Right atrium auricular region (tissue), 2 donors: ENCODE data around the gene DHPS. TPM values are rescaled to one million over a fixed set of nuclear protein-coding genes. Genes with fewer than 3 reads are reported as not detected.
"Not testable (repeated sequence)": the region's sequence is repeated elsewhere in the genome, so short reads cannot be mapped to it uniquely, and the experiment has no call there.

Source experiments
- DNase-seq: peaks from one replicate; pipeline ENCODE4 v3.0.0-alpha.2; 2019; ENCODE audit warnings: low spot score
- H3K27ac ChIP-seq, 2 donors: fragments of 200-600 bp; sonication (generic); 1 replicate in 1 of 2; 2 replicates in 1 of 2; pipeline ENCODE4 v1.5.1; 2016 to 2019
- H3K27me3 ChIP-seq, 2 donors: fragments of 200-600 bp; sonication (generic); one replicate each; pipeline versions ENCODE4 v1.5.1 to v1.6.0; 2017 to 2019
- H3K36me3 ChIP-seq: fragments of 200-600 bp; sonication (generic); one replicate; pipeline ENCODE4 v1.5.1; 2016
- H3K4me1 ChIP-seq, 2 donors: fragments of 200-600 bp; sonication (generic); one replicate each; pipeline versions ENCODE4 v1.5.1 to v1.6.0; 2017 to 2019
- H3K4me3 ChIP-seq, 2 donors: fragments of 200-600 bp; sonication (generic); 1 replicate in 1 of 2; 2 replicates in 1 of 2; pipeline ENCODE4 v1.5.1; 2017 to 2019; ENCODE audit warnings: mild to moderate bottlenecking in 1 of 2, moderate library complexity in 1 of 2
- H3K9me3 ChIP-seq, 2 donors: fragments of 200-600 bp; sonication (generic); one replicate each; pipeline ENCODE4 v1.5.1; 2019
- total RNA-seq, 2 donors: library from RNA; depleted of rRNA; stranded (reverse); fragments of >200 nt; gene quantifications; one replicate each; pipeline ENCODE4 v1.1.0, GENCODE V29; 2016
- TF ChIP-seq, protein P1 (sequence below), 2 donors: fragments of 200-600 bp; sonication (generic); IDR thresholded peaks; one replicate each; pipeline ENCODE4 v1.5.1; 2019; ENCODE audit warnings: antibody characterized with exemption in 2 of 2

The DHPS gene
- total RNA-seq, 2 donors from 2014 or later, result 59.8 to 60.1 TPM

DNA sequence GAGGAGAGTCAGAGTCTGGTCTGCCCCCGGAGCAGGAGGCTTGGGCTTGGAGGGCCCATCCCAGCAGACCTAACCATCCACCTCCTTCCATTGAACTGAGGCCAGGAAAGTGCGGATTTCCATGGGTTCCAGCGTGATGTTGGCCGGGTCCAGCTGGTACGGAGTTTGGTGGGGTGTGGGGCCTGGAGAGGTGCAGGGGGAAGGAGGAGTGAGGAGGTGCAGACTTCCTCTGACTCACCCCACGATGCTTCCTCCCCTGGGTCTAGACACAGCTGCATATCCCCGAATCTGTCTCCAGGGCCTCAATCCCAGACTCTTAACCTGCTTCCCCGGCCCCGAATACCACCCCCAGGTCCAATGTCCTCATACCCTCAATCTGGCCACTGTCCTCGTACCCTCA lies 35.1 kb downstream of the DHPS start:
- H3K4me3 ChIP-seq, result no peak overlapping the region
- H3K36me3 ChIP-seq, result no peaks in the 10 kb centered on the region
- no peaks in the 10 kb centered on the region for H3K27me3 ChIP-seq
- H3K9me3 ChIP-seq, result no peaks in the 10 kb centered on the region
- H3K4me1 ChIP-seq, result peaks cover 0 to 14% of the 10 kb centered on the region in 2 donors
- no peak overlapping the region for H3K27ac ChIP-seq
- TF ChIP-seq, protein P1, sequence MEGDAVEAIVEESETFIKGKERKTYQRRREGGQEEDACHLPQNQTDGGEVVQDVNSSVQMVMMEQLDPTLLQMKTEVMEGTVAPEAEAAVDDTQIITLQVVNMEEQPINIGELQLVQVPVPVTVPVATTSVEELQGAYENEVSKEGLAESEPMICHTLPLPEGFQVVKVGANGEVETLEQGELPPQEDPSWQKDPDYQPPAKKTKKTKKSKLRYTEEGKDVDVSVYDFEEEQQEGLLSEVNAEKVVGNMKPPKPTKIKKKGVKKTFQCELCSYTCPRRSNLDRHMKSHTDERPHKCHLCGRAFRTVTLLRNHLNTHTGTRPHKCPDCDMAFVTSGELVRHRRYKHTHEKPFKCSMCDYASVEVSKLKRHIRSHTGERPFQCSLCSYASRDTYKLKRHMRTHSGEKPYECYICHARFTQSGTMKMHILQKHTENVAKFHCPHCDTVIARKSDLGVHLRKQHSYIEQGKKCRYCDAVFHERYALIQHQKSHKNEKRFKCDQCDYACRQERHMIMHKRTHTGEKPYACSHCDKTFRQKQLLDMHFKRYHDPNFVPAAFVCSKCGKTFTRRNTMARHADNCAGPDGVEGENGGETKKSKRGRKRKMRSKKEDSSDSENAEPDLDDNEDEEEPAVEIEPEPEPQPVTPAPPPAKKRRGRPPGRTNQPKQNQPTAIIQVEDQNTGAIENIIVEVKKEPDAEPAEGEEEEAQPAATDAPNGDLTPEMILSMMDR (IDR thresholded peaks at IDR 0.05), result no peak
- no peak for DNase-seq

DNA sequence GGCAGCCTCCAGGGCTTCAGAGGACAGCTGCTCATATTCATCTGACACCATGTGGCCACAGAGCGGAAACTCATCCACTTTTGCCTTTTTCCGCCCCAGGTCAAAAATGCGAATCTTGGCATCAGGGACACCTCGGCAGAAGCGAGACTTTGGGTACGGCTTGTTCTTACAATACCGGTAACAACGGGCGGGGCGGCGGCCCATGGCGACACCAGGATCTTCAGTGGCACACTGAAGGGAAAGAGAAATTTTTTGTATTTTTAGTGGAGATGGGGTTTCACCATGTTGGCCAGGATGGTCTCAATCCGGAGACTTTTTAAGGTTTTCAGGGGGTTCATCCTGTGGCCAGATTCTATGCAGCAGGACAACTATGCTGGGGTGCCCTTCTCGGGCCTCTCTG lies 38.0 kb downstream of the DHPS start:
- not testable (repeated sequence) for H3K27me3 ChIP-seq, H3K4me3 ChIP-seq, H3K9me3 ChIP-seq, H3K36me3 ChIP-seq, DNase-seq, H3K27ac ChIP-seq
- H3K4me1 ChIP-seq, result peaks cover 0 to 26% of the 10 kb centered on the region in 2 donors

DNA sequence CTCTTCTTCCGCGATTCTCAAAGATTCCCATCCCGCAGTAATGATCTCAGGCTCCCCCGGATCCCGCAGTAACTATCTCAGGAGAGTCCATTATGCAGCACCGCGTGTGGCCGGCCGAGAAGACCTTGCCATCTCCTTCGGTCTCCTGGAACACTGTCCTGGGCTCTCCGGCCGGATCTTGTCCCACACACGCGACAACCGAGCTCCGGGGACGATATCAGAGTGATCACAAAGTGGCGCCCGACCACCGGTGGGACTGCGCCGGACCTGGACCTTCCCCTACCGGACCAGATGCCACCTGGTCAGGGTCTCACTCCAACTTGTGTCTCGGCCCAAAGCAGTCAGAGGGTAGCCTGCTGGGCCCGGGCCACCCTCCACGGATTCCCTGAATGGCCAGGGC lies 39.2 kb downstream of the DHPS start:
- Histone ChIP-seq H3K36me3 (no peaks in the 10 kb centered on the region), H3K27ac (no peak overlapping the region), H3K4me3 (no peak overlapping the region), H3K4me1 (peaks cover 0 to 14% of the 10 kb centered on the region in 2 donors), H3K9me3 (no peaks in the 10 kb centered on the region), H3K27me3 (no peaks in the 10 kb centered on the region)
- DNase-seq, result no peak
- TF ChIP-seq, protein P1 (IDR thresholded peaks at IDR 0.05), result no peak

DNA sequence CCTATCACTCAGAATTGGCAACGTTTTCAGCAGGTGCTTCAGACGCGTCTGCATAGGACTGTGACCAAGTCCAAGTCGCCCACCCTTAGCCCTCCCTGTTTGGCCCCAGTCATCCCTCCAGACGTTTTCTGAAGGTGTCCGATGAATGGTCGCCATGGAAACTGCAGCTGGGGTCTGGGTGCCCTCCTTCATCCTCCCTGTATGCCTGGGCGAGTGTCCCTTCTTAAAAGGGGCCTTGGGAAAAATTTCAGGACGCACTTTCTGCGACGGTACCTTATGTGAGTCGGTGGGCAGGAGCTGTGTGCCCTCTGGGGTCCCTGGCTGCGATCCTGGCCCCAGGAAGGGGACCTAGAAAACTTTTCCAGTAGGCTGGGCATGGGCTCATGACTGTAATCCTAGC lies 40.2 kb downstream of the DHPS start:
- peaks cover 0 to 12% of the 10 kb centered on the region in 2 donors for H3K4me1 ChIP-seq
- no peak overlapping the region for H3K4me3 ChIP-seq
- H3K27me3 ChIP-seq, result no peaks in the 10 kb centered on the region
- DNase-seq, result no peak
- no peaks in the 10 kb centered on the region for H3K36me3 ChIP-seq
- no peak overlapping the region for H3K27ac ChIP-seq
- TF ChIP-seq, protein P1 (IDR thresholded peaks at IDR 0.05), result no peak
- no peaks in the 10 kb centered on the region for H3K9me3 ChIP-seq

DNA sequence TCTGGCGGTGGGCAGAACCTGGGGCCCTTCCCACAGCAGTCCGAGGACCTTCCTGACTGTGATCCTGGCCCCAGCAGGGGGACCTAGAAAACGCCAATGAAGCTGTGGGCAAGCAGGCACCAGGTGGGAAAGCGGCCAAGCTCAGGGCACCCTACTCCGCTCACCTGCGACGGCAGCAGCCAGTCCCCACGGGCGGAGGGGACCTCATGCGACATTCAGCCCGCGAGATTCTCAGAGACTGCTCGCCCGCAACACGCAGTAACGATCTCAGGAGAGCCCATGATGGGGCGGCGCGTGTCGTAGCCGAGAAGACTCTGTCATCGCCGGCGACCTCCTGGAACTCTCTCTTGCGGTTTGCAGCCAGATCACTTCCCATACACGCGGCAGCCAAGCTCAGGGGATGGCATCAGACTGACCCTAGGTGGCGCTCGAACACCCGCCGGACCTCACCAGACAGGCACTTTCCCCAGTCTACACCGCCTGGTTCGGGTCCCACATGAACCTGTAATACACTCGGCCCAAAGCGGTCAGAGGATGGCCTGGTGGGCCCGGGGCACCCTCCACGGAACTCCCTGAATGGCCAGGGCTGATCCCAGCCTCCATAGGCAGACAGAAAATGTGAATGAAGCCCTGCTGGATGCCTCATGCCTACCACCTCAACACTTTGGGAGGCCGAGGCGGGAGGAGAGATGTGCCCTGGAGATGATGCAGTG lies 41.6 kb downstream of the DHPS start:
- TF ChIP-seq, protein P1 (IDR thresholded peaks at IDR 0.05), result peak; percentile 62 to 83
- Histone ChIP-seq H3K9me3 (no peaks in the 10 kb centered on the region), H3K4me1 (peaks cover 0 to 12% of the 10 kb centered on the region in 2 donors), H3K36me3 (no peaks in the 10 kb centered on the region), H3K4me3 (peak overlapping the region in 1 of 2 donors; percentile 35), H3K27me3 (no peaks in the 10 kb centered on the region), H3K27ac (no peak overlapping the region)
- peak; percentile 83 for DNase-seq

DNA sequence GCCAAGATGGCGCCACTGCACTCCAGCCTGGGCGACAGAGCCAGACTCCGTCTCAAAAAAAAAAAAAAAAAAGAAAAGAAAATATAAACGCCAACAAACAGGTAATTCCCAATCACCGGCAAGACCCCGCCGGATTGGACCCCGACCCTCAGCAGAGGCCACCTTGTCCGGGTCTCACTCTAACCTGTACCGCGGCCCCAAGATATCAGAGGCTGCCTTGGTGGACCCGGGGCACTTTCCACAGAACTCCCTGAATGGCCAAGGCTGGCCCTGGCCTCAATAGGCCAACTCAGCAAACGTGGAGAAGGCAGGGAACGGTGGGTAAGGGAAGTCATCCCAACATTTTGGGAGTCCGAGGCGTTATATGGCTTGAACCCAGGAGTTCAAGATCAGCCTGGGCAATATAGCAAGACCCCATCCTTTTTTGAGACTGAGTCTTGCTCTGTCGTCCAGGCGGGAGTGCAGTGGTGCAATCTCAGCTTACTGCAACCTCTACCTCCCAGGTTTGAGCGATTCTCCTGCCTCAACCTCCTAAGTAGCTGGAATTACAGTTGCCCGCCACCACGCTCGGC lies 43.0 kb downstream of the DHPS start:
- TF ChIP-seq, protein P1 (IDR thresholded peaks at IDR 0.05), result no peak
- no peak for DNase-seq
- no peaks in the 10 kb centered on the region for H3K36me3 ChIP-seq
- H3K4me3 ChIP-seq, result no peak overlapping the region
- H3K27ac ChIP-seq, result no peak overlapping the region
- H3K4me1 ChIP-seq, result peaks cover 0 to 12% of the 10 kb centered on the region in 2 donors
- no peaks in the 10 kb centered on the region for H3K27me3 ChIP-seq
- H3K9me3 ChIP-seq, result no peaks in the 10 kb centered on the region
